ENCODE results near the gene HDHD2. TPM values are rescaled to one million over a fixed set of nuclear protein-coding genes. Genes with fewer than 3 reads are reported as not detected.

The HDHD2 gene
- total and polyA plus RNA-seq, 2 of the 13 experiments (the other 11 are each of a cell fraction or from before 2014, with no cell fraction given) = 10.2 to 34.7 TPM

- Histone ChIP-seq H3K9ac (ENCODE audit: insufficient read depth, low read depth, low read length) (no peak overlapping the region), H2AFZ (ENCODE audit: low read length) (no peak overlapping the region), H4K20me1 (ENCODE audit: insufficient read depth, low read length) (no peaks in the 10 kb centered on the region), H3K79me2 (ENCODE audit: insufficient read depth, low read length) (no peaks in the 10 kb centered on the region), H3K9me3 (ENCODE audit: low read length) (no peaks in the 10 kb centered on the region), H3K27me3 (ENCODE audit: control insufficient read depth in 1 of 2, insufficient read depth in 2 of 2, low read length in 2 of 2) (peaks cover 0 to 10% of the 10 kb centered on the region in 2 experiments; a peak in 1 of 5 replicates), H3K4me2 (ENCODE audit: low read depth, low read length) (no peak overlapping the region), H3K4me1 (ENCODE audit: insufficient read depth, low read length) (no peaks in the 10 kb centered on the region), H3K27ac (ENCODE audit: extremely low read length, insufficient read depth, low read length) (no peak overlapping the region), H3K36me3 (replicated peaks in 1 of 2; ENCODE audit: control insufficient read depth in 1 of 2, insufficient read depth in 2 of 2, low read length in 2 of 2) (no peaks in the 10 kb centered on the region), H3K4me3 (replicated peaks in 1 of 3; ENCODE audit: insufficient read depth in 1 of 3, low read depth in 2 of 3, low read length in 3 of 3) (no peak overlapping the region)
- CTCF ChIA-PET (ENCODE audit: low intra/inter-chr PET ratio, low total read pairs) = no interaction called here
- no peak for FAIRE-seq
- intact Hi-C loops (cut with micrococcal nuclease; ENCODE audit: unreplicated experiment) (no loop called here), in situ Hi-C loops (cut with HindIII; ENCODE audit: extremely low pct_ligation_motif_present, low pct_unique_long_range_greater_than_20kb) (no loop called here)
- WGBS (ENCODE audit: low lambda C conversion rate) = 47% methylated on average over 2 of the region's 2 CpGs
- peak; percentile 81 for ATAC-seq
- POLR2A ChIA-PET = no interaction called here
- no TSS peak for BruUV-seq (replicated peaks)
- DNase-seq (ENCODE audit: low spot score) = peak; percentile 32
- TF ChIP-seq ZC3H13 (CRISPR knock-in tag; IDR thresholded peaks at IDR 0.05) (no peak), MIXL1 (CRISPR knock-in tag; IDR thresholded peaks at IDR 0.05) (no peak), MAX (IDR thresholded peaks at IDR 0.05) (no peak), RARG (CRISPR knock-in tag; IDR thresholded peaks at IDR 0.05; ENCODE audit: low read depth) (no peak), AKAP8 (CRISPR knock-in tag; IDR thresholded peaks at IDR 0.05) (no peak), CTCF (CRISPR knock-in tag; IDR thresholded peaks at IDR 0.05) (peak; percentile 27), ZNF770 (CRISPR knock-in tag; IDR thresholded peaks at IDR 0.05) (no peak), RXRB (CRISPR knock-in tag; IDR thresholded peaks at IDR 0.05; ENCODE audit: borderline replicate concordance) (no peak), LCORL (IDR thresholded peaks at IDR 0.05) (no peak), LCORL (CRISPR knock-in tag; IDR thresholded peaks at IDR 0.05) (no peak), ZNF44 (CRISPR knock-in tag; IDR thresholded peaks at IDR 0.05) (no peak), ZNF501 (CRISPR knock-in tag; IDR thresholded peaks at IDR 0.05) (no peak), RELA (CRISPR knock-in tag; IDR thresholded peaks at IDR 0.05) (no peak), FOSL2 (CRISPR knock-in tag; IDR thresholded peaks at IDR 0.05) (peak; percentile 69), MATR3 (CRISPR knock-in tag; IDR thresholded peaks at IDR 0.05) (no peak), TCF7 (IDR thresholded peaks at IDR 0.05; ENCODE audit: low read depth) (no peak), ZNF280D (CRISPR knock-in tag; IDR thresholded peaks at IDR 0.05) (no peak), GZF1 (CRISPR knock-in tag; IDR thresholded peaks at IDR 0.05) (no peak), ZNF260 (CRISPR knock-in tag; IDR thresholded peaks at IDR 0.05; ENCODE audit: borderline replicate concordance, low read depth) (no peak), TBL1XR1 (IDR thresholded peaks at IDR 0.05; ENCODE audit: borderline replicate concordance, low read length, partially characterized antibody) (no peak), ZNF558 (CRISPR knock-in tag; IDR thresholded peaks at IDR 0.05; ENCODE audit: borderline replicate concordance) (no peak), FOSL1 (CRISPR knock-in tag; IDR thresholded peaks at IDR 0.05; ENCODE audit: borderline replicate concordance) (no peak)
These were observed 41.7 kb upstream of the HDHD2 start for GRCh38 chr18:47191961-47192360.
